WTC11 (cell line): ENCODE data around the gene ERF. TPM values are rescaled to one million over a fixed set of nuclear protein-coding genes. Genes with fewer than 3 reads are reported as not detected.
"Not testable (repeated sequence)": the region's sequence is repeated elsewhere in the genome, so short reads cannot be mapped to it uniquely, and the experiment has no call there.

Source experiments
- ATAC-seq: fragments of 200-7000 bp; cut with Tn5 transposase; 2 replicates; pipeline ENCODE4 v1.10.0; 2021; ENCODE audit warnings: mild to moderate bottlenecking, moderate library complexity
- CTCF ChIA-PET: fragments of 300-600 bp; sonication (Branson Sonifier 250); formaldehyde crosslinking; loops from one replicate; lab custom pipeline; 2021; ENCODE audit warnings: antibody characterized with exemption; lab: Charles Lee
- POLR2A ChIA-PET: fragments of 350-600 bp; sonication (Branson Sonifier 250); formaldehyde crosslinking; loops from one replicate; lab custom pipeline; 2021; ENCODE audit warnings: antibody characterized with exemption; lab: Charles Lee
- DNase-seq: peaks from one replicate; pipeline ENCODE4 v3.0.0; 2021; ENCODE audit warnings: low spot score
- H3K27ac Mint-ChIP-seq: 2 replicates; pipeline ENCODE4 v1.8.0; 2021; ENCODE audit warnings: mixed read lengths
- H3K27me3 Mint-ChIP-seq: 2 replicates; pipeline ENCODE4 v1.8.0; 2021; ENCODE audit warnings: low read depth, mild to moderate bottlenecking, moderate library complexity, mixed read lengths
- H3K36me3 Mint-ChIP-seq: 2 replicates; pipeline ENCODE4 v1.8.0; 2021; ENCODE audit warnings: mixed read lengths
- H3K4me1 Mint-ChIP-seq: 2 replicates; pipeline ENCODE4 v1.8.0; 2022; ENCODE audit warnings: mixed read lengths
- H3K4me3 Mint-ChIP-seq: 2 replicates; pipeline ENCODE4 v1.8.0; 2021; ENCODE audit warnings: mild to moderate bottlenecking, moderate library complexity, mixed read lengths
- H3K9me3 Mint-ChIP-seq: 2 replicates; pipeline ENCODE4 v1.8.0; 2021; ENCODE audit warnings: mixed read lengths
- CBFB ChIP-seq: sonication (generic); formaldehyde crosslinking; IDR thresholded peaks from 2 replicates; pipeline ENCODE4 v1.8.1; 2022; ENCODE audit warnings: mild to moderate bottlenecking, low read depth, missing genetic modification reagents
- CREB1 ChIP-seq: sonication (generic); formaldehyde crosslinking; IDR thresholded peaks from 2 replicates; pipeline ENCODE4 v1.8.0; 2023; ENCODE audit warnings: mild to moderate bottlenecking, missing genetic modification reagents
- ELF4 ChIP-seq: sonication (generic); formaldehyde crosslinking; IDR thresholded peaks from 2 replicates; pipeline ENCODE4 v1.8.1; 2022; ENCODE audit warnings: low read depth, mild to moderate bottlenecking, moderate library complexity, missing genetic modification reagents
- GABPB1 ChIP-seq: sonication (generic); formaldehyde crosslinking; IDR thresholded peaks from 2 replicates; pipeline ENCODE4 v1.8.1; 2023; ENCODE audit warnings: mild to moderate bottlenecking, missing genetic modification reagents
- JAZF1 ChIP-seq: fragments of 250-450 bp; sonication (Bioruptor Pico); IDR thresholded peaks from 2 replicates; pipeline ENCODE4 v1.9.0; 2021; ENCODE audit warnings: moderate library complexity, mild to moderate bottlenecking, inconsistent platforms
- NFATC4 ChIP-seq: fragments of 250-450 bp; sonication (Bioruptor Pico); IDR thresholded peaks from 2 replicates; pipeline ENCODE4 v1.9.0; 2021; ENCODE audit warnings: mild to moderate bottlenecking
- NR3C1 ChIP-seq: sonication (generic); formaldehyde crosslinking; conservative IDR thresholded peaks from 2 replicates; pipeline ENCODE4 v1.8.1; 2023; ENCODE audit warnings: low read depth, mild to moderate bottlenecking, missing genetic modification reagents
- SP1 ChIP-seq: sonication (generic); formaldehyde crosslinking; conservative IDR thresholded peaks from 2 replicates; pipeline ENCODE4 v1.8.1; 2022; ENCODE audit warnings: missing genetic modification reagents
- TCF7 ChIP-seq: sonication (generic); formaldehyde crosslinking; IDR thresholded peaks from 2 replicates; pipeline ENCODE4 v1.8.0; 2022; ENCODE audit warnings: mild to moderate bottlenecking, low read depth, missing genetic modification reagents, moderate library complexity
- TEAD4 ChIP-seq: sonication (generic); formaldehyde crosslinking; IDR thresholded peaks from 2 replicates; pipeline ENCODE4 v1.8.0; 2022; ENCODE audit warnings: mild to moderate bottlenecking, missing genetic modification reagents
- TP53 ChIP-seq: sonication (generic); formaldehyde crosslinking; IDR thresholded peaks from 2 replicates; pipeline ENCODE4 v1.8.1; 2023; ENCODE audit warnings: mild to moderate bottlenecking, missing genetic modification reagents
- ZNF121 ChIP-seq: sonication (generic); formaldehyde crosslinking; IDR thresholded peaks from 2 replicates; pipeline ENCODE4 v1.8.0; 2023; ENCODE audit warnings: missing genetic modification reagents
- ZNF138 ChIP-seq: sonication (generic); formaldehyde crosslinking; conservative IDR thresholded peaks from 2 replicates; pipeline ENCODE4 v1.8.1; 2022; ENCODE audit warnings: mild to moderate bottlenecking, moderate library complexity, missing genetic modification reagents
- total RNA-seq: library from RNA; stranded (reverse); gene quantifications from 3 replicates; pipeline ENCODE4 v1.2.3, GENCODE V29; 2021
- TF ChIP-seq, protein P1 (sequence below): sonication (generic); formaldehyde crosslinking; IDR thresholded peaks from 2 replicates; pipeline ENCODE4 v1.8.1; 2022; ENCODE audit warnings: low read depth, missing genetic modification reagents, borderline replicate concordance
- TF ChIP-seq, protein P2 (sequence below): sonication (generic); formaldehyde crosslinking; IDR thresholded peaks from 2 replicates; pipeline ENCODE4 v1.8.0; 2022; ENCODE audit warnings: mild to moderate bottlenecking, missing genetic modification reagents
- TF ChIP-seq, protein P3 (sequence below): sonication (generic); formaldehyde crosslinking; conservative IDR thresholded peaks from 2 replicates; pipeline ENCODE4 v1.8.1; 2022; ENCODE audit warnings: mild to moderate bottlenecking, missing genetic modification reagents

The ERF gene
- total RNA-seq, 1 experiment from 2014 or later, result 65.9 TPM

DNA sequence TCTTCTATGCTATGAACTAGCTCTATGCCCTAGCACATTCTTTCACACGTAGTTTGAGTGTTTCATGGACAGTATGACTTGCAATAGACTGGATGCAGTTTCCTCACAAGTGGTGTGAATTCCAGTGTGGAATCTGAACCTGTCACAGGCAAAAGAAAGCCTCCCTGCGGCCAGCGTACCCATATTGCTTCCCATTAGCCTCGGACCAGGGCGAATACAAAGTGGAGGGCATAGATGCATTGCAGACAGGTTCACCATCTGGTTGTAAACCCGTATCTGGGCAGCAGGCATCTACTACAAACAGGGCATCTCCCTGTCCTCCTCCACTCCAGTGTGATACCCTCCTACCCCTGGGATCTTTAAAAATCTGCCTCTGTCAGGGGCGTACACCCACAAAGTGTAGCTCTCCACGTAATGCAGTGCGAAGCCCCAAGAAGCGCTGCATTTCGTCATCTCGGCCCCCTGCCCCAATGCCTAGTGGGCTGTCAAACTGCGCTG, 12.8 kb upstream of the ERF start:
- no peak for DNase-seq
- CTCF ChIA-PET, result interaction anchor here (0.6 to 1.0 kb wide), 2 partner anchors 12 to 13 kb away, joined by 4 read pairs; no protein-coding TSS in a partner anchor

DNA sequence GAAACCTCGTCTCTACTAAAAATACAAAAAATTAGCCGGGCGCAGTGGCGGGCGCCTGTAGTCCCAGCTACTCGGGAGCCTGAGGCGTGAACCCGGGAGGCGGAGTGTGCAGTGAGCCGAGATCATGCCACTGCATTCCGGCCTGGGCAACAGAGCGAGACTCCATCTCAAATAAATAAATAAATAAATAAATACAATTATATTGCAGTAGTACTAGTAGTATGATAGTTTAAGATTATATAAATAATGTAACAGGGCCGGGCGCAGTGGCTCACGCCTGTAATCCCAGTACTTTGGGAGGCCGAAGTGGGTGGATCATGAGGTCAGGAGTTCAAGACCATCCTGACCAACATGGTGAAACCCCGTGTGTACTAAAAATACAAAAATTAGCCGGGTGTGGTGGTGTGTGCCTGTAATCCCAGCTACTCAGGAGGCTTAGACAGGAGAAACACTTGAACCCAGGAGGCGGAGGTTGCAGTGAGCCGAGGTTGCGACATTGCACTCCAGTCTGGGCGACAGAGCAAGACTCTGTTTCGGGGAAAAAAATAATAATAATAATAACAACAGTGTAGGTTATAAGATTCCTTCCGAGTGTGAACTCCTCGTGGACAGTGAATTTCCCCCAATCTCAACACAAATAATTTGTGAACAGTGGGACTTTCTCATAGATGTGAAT, 12.1 kb upstream of the ERF start:
- H3K9me3 Mint-ChIP-seq, DNase-seq, H3K4me3 Mint-ChIP-seq, H3K36me3 Mint-ChIP-seq, ATAC-seq, H3K27ac Mint-ChIP-seq: not testable (repeated sequence)
- ChIA-PET CTCF (interaction anchor here (0.6 to 1.0 kb wide), 2 partner anchors 12 to 14 kb away, joined by 4 read pairs; no protein-coding TSS in a partner anchor), POLR2A (interaction anchor here (0.9 to 1.4 kb wide), 2 partner anchors 12 to 15 kb away, joined by 3 to 4 read pairs; partner anchors contain the start of gene ERF)
- peaks cover 22% of the 10 kb centered on the region for H3K4me1 Mint-ChIP-seq
- peaks cover 25% of the 10 kb centered on the region for H3K27me3 Mint-ChIP-seq

More for the DNA sequence above, 12.8 kb upstream of the ERF start:
- Mint-ChIP-seq H3K9me3 (no peaks in the 10 kb centered on the region), H3K27ac (peak overlapping the region; percentile 73), H3K4me3 (no peak overlapping the region), H3K27me3 (peaks cover 19% of the 10 kb centered on the region), H3K36me3 (no peaks in the 10 kb centered on the region), H3K4me1 (peaks cover 22% of the 10 kb centered on the region)
- ATAC-seq, result no peak
- POLR2A ChIA-PET, result interaction anchor here (0.9 to 1.4 kb wide), 2 partner anchors 12 to 16 kb away, joined by 3 to 4 read pairs; partner anchors contain the start of gene ERF
- no peak for TF ChIP-seq ELF4 (CRISPR knock-in tag)
- no peak for TF ChIP-seq CREB1
- TF ChIP-seq TCF7 (CRISPR knock-in tag), result no peak
- TF ChIP-seq NFATC4, result no peak
- no peak for TF ChIP-seq TP53 (CRISPR knock-in tag)
- TF ChIP-seq ZNF138 (CRISPR knock-in tag), result no peak
- no peak for TF ChIP-seq CBFB (CRISPR knock-in tag)
- no peak for TF ChIP-seq GABPB1 (CRISPR knock-in tag)
- no peak for TF ChIP-seq TEAD4
- TF ChIP-seq, protein P1, sequence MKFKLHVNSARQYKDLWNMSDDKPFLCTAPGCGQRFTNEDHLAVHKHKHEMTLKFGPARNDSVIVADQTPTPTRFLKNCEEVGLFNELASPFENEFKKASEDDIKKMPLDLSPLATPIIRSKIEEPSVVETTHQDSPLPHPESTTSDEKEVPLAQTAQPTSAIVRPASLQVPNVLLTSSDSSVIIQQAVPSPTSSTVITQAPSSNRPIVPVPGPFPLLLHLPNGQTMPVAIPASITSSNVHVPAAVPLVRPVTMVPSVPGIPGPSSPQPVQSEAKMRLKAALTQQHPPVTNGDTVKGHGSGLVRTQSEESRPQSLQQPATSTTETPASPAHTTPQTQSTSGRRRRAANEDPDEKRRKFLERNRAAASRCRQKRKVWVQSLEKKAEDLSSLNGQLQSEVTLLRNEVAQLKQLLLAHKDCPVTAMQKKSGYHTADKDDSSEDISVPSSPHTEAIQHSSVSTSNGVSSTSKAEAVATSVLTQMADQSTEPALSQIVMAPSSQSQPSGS (CRISPR knock-in tag), result no peak
- TF ChIP-seq, protein P2, sequence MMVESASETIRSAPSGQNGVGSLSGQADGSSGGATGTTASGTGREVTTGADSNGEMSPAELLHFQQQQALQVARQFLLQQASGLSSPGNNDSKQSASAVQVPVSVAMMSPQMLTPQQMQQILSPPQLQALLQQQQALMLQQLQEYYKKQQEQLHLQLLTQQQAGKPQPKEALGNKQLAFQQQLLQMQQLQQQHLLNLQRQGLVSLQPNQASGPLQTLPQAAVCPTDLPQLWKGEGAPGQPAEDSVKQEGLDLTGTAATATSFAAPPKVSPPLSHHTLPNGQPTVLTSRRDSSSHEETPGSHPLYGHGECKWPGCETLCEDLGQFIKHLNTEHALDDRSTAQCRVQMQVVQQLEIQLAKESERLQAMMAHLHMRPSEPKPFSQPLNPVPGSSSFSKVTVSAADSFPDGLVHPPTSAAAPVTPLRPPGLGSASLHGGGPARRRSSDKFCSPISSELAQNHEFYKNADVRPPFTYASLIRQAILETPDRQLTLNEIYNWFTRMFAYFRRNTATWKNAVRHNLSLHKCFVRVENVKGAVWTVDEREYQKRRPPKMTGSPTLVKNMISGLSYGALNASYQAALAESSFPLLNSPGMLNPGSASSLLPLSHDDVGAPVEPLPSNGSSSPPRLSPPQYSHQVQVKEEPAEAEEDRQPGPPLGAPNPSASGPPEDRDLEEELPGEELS (CRISPR knock-in tag), result no peak
- TF ChIP-seq JAZF1, result no peak
- no peak for TF ChIP-seq SP1 (CRISPR knock-in tag)
- no peak for TF ChIP-seq NR3C1 (CRISPR knock-in tag)
- TF ChIP-seq, protein P3, sequence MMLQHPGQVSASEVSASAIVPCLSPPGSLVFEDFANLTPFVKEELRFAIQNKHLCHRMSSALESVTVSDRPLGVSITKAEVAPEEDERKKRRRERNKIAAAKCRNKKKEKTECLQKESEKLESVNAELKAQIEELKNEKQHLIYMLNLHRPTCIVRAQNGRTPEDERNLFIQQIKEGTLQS (CRISPR knock-in tag), result no peak

DNA sequence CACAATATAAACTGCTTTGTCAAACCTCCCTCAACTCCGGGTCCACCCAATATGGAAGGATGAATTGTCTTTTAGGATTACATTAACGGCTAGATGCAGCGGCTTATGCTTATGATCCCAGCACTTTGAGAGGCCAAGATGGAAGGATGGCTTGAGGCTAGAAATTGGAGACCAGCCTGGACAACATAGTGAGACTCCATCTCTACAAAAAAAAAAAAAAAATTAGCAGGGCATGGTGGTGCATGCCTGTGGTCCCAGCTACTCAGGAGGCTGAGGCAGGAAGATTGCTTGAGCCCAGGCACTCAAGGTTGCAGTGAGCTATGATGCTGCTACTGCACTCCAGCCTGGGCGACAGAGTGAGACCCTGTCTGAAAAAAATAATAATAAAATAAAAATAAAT, 11.2 kb upstream of the ERF start:
- Mint-ChIP-seq H3K27me3 (peaks cover 35% of the 10 kb centered on the region), H3K4me1 (peaks cover 20% of the 10 kb centered on the region)
- ATAC-seq, H3K36me3 Mint-ChIP-seq, DNase-seq, H3K4me3 Mint-ChIP-seq, H3K27ac Mint-ChIP-seq, H3K9me3 Mint-ChIP-seq: not testable (repeated sequence)
- peak; percentile 3; the same call in 1 of the 2 replicates for TF ChIP-seq ZNF121
- CTCF ChIA-PET, result interaction anchor here (0.6 kb wide), 1 partner anchor 18 kb away, joined by 4 read pairs; no protein-coding TSS in a partner anchor
- POLR2A ChIA-PET, result interaction anchor here (1.1 kb wide), 1 partner anchor 13 kb away, joined by 3 read pairs; no protein-coding TSS in a partner anchor
